GM21423 (cell line): ENCODE results near the gene NKIRAS1.

Source experiments
- ATAC-seq: cut with Tn5 transposase; IDR thresholded peaks from one replicate; pipeline ENCODE4 v1.9.1; 2021; ENCODE audit warnings: mild to moderate bottlenecking, moderate library complexity; ENCODE audit not compliant: unreplicated experiment

Gene NKIRAS1

DNA sequence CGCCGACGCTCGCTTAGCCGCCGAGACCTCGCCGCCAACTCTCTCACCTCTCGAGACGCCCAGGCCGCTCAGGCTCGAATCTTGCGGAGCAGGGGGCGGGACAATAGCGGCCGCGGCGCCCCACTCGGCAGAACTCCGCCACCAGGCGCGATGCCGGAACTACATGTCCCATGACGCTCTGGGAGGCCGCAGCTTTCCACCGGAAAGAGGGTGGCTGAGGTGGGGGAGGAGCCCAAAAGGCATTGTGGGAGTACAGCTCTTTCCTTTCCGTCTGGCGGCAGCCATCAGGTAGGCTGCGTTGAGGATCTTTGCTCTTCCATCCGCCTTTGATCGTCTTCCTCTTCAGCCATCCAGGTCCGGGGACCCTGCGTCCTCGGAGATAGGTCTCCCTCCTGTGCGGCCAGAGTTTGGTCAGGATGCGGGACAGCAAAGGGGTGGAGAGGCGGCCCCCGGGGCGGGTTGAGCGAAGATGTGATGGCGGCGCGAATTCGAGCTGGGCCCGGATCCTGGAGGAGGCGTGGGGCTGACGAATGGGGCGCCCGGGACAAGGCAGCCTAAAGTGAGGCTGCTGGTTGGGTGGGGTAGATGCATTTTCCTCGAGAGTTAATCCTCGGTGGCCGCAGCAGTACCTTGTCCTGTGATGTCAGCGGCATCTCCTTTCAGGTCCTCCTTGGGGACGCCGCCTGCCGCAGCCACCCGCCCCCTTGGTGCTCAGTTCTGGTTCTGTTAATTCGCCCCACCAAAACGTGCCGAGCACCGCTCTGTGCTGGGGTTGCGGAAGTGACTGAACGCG, at the start of gene NKIRAS1, which contains the start of gene RPL15:
NKIRAS1 (minus strand) TSS at position 105 of the 793 bp plus-strand sequence. CDS start 6,086 bp downstream, outside the sequence.
RPL15 (plus strand) TSS at position 247 of the 793 bp plus-strand sequence. CDS start 728 bp downstream, outside the sequence.
- peak; percentile 93 for ATAC-seq

DNA sequence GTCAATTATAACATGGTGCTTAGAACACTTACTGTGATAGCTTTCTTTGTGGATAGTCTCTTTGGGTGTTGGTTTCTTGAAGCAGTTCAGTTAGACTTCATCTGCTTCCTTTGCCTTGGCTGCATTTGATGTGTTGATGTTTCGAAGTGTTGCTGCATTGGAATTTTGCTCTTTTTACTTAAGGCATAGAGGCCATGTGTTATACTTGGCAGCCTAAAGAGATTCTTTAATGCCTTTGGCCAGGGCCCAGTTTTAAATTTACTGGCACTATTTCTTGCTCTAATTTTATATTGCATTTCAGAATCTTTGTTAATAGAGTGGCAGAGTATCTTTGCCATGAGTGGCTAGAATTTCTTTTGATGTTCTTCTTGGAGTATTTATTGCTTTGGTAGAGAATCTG, 49.5 kb upstream of the NKIRAS1 start:
- ATAC-seq: no peak

GRCh38 chr3:23964537-23965235, 47.9 kb upstream of the NKIRAS1 start:
- ATAC-seq: no peak

GRCh38 chr3:23961913-23962312, 45.1 kb upstream of the NKIRAS1 start:
- ATAC-seq: no peak

- no peak for ATAC-seq
These were observed 44.3 kb upstream of the NKIRAS1 start for GRCh38 chr3:23961066-23961465.

DNA sequence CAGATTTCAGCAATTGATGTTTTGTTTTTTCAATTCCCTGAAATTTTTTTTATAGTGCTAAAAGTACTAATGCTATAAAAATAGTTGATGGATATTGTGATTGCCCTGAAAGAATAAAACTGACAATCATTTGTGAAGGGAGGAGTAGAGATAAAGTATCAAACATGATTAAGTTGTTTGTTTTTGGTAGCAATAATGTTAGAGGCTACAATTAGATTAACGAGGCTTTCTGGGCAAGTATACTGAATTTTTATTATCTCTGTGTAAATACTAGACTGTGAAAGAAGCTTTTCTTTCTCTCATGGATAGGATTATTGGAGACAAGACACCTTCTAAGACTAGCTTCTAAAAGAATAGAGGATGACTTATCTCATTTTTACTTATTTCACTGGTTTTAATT, 43.9 kb upstream of the NKIRAS1 start:
- no peak for ATAC-seq

GRCh38 chr3:23959135-23959900, 42.5 kb upstream of the NKIRAS1 start:
- ATAC-seq: no peak

GRCh38 chr3:23956701-23957100, 39.9 kb upstream of the NKIRAS1 start:
- no peak for ATAC-seq

DNA sequence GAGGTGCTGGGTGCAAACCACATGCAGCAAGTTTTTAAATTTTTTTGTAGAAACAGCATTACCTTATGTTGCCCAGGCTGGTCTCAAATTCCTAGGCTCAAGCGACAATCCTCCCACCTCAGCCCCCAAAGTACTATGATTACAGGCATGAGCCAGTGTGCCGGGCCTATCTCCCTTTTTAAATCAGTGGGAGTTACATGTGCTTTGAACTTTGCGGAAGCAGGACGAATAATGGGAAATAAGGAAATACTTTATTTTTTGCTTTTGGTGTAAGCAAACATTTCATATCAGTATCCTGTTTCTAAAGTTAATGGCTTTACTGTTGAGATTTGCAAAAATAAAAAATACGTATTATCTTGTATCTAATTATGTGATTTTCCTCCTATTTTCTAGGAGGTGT, 37.4 kb upstream of the NKIRAS1 start:
- no peak for ATAC-seq

GRCh38 chr3:23953523-23953922, 36.7 kb upstream of the NKIRAS1 start:
- ATAC-seq: no peak

DNA sequence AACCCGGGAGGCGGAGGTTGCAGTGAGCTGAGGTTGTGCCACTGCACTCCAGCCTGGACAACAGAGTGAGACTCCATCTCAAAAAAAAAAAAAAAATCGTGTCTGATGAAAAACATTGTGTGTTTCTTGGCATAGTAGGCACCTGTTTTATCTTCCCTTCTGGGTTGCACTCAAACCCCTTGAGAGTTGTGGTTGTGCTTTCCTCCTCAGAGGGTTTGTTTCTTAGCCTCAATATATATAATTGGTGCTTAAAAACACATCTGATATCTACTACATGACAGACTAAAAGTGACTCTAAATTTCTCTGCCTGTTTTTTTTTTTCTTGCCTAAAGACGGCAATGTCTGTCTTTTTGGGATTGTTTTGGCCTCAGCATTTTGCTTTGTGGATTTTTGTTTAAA, 35.9 kb upstream of the NKIRAS1 start:
- ATAC-seq: peak; percentile 54

DNA sequence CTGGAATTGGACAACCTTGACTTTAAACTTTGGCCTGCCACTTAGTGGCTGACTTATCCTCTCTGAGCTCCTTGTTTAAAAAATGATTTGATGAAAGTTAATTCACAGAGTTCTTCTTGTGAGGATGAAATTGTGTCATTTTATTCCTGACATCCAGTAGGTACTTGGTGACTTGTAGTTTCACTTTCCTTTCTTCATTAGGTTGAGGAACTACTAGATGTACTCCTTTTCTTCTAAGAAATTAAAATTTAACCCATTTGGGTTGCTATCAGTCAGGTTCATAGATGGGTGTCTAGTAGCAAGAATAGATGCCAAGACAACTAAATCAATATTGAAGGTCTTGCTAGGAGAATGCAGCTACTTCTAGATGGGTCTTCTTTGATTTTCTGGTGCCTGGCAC, 33.5 kb upstream of the NKIRAS1 start:
- ATAC-seq: peak; percentile 28

- ATAC-seq: peak; percentile 14
These were observed 33.0 kb upstream of the NKIRAS1 start for GRCh38 chr3:23949784-23950183.

DNA sequence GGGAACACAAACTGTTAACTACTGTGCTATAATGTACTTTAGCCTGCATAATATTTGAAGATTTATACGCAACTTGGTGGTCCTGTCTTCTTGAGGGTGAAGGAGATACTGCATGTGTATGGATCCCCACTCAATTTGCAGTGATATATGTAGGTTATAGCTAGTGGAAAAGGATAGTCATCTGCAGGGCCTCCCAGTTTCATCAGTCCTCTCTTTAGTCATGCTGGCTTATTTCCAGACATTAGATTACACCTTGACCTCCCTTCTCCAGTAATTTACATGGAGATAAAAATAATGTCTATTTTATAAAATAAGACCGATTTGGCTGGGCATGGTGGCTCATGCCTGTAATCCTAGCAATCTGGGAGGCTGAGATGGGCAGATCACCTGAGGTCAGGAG, 32.0 kb upstream of the NKIRAS1 start:
- ATAC-seq: no peak

DNA sequence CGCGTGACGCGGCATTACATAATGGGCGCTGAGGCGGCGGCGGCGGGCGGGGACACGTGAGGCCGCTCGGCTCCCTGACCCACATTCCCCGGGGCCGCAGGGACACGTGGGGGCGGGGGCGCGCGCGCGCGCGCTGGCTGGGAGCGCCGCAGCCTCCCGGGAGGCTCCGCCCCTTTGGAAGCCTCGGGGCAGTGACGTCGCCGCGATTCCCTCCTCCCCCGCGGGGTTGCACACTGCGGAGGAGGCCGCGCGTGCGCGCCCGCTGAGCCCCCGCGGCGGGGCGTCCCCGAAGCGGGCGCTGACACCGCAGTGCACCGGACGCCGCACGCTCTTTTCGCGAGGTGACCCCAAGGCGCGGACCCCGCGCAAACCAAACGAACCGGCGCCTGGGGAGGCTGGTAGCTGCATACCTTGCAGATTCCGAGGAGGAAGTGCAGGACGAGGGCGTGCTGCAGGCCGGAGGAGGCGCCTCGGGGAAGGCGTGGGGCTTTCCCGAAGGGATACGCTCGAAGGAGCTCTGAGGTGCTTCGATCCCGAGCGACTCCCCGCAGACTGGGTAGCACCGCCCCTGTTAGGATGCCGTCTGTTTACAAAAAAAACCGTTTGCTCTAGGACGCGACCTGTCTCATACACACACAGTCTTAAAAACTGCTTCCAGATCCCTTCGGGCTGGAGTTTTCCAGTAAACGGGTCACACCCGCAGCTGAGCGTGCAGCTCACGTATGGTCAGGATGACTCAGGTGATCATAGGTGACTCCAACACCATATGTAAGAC, 29.3 kb upstream of the NKIRAS1 start:
- ATAC-seq: peak; percentile 71

GRCh38 chr3:23945663-23945912, 28.8 kb upstream of the NKIRAS1 start:
- no peak for ATAC-seq

DNA sequence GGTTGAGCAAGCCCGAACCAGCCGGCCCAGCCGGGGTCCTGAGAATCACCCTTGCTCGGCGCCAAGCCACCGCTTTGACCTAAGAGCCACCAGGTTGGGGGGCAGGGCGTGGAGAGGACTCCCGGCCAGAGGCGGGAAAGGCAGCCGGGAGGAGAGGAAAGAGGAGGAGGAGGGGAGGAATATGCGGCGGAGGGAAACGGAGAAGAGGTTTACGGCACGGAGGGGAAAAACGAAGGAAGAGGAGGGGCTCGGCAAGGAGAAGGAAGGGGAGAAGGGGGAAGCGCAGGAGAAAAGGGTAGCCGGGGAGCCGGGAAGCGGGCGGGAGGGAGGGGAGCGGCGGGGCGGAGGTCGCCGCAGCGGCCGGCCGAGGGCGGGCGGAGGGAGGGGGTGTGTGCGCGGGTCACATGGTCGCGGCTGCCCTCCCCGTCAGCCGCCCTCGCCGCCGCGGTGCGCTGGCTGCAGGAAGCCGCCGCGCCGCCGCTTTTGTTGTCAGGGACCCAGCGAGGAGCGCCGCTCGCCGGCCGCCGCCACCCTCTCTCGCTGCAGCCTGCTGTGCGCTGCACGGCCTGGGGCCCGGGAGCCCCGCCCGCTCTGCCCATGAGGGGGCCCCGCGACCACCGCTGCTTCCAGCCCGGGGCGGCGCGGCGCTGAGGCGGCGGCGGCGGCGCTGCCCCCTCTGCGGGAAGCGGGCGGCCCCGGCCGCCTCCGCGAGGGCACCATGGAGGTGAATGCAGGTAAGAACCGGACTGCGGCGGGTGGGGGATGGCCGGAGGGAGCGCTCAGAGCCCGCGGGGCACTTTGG, 28.3 kb upstream of the NKIRAS1 start, which contains the start of gene NR1D2:
NR1D2 (plus strand) TSS at position 426 of the 802 bp plus-strand sequence; CDS start at position 719, 293 bp downstream.
- peak; percentile 52 for ATAC-seq

DNA sequence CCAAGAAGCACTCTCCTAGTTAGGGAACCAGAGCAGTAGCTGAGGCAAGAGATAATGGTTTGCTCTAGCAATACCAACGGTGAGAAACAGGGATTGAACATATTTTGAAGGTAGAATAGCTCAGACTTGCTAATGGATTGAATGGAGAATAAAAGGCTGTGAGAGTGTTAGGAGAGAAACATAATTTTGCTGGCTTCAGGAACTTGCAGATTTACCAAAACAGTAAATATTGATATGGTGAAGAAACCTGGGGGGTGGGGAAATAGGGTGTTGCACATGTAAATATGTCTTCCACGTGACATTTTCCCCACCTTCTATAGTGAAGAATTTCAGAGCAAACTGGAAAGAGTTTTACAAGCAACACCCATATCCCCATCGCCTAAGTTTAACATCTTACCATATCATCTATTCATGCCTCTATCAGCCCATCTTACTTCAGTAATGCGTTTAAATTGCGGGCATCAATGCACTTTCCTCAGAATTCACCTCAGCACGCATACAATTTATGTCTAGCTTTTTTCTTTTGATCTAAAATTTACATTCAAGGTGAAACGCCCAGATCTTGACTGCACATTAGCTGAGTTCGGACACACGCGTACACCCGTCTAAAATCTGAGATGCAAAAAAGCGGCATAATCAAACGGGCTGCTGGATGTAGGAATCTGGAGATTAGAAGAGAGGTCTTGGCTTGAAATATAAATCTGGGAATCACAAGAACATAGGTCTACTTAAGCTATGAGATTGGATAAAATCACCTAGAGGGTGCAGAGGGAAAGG, 27.4 kb upstream of the NKIRAS1 start:
- no peak for ATAC-seq

- ATAC-seq: no peak
These were observed 25.8 kb upstream of the NKIRAS1 start for GRCh38 chr3:23942546-23942945.
